KOPT-K1 (cell line): ENCODE results near the gene PRDM5.

ENCODE experiments used
- H3K27ac ChIP-seq: fragments of 200-600 bp; sonication (generic); 2 replicates; pipeline ENCODE4 v1.5.1; 2016; ENCODE audit warnings: antibody characterized with exemption, mild to moderate bottlenecking, low read depth, low read length; ENCODE audit not compliant: poor library complexity, severe bottlenecking
- H3K36me3 ChIP-seq: fragments of 200-600 bp; sonication (generic); 2 replicates; pipeline ENCODE4 v1.5.1; 2017; ENCODE audit warnings: antibody characterized with exemption, mild to moderate bottlenecking, low read length, moderate library complexity; ENCODE audit not compliant: insufficient read depth
- H3K9me3 ChIP-seq: fragments of 200-600 bp; sonication (generic); 2 replicates; pipeline ENCODE4 v1.5.1; 2017; ENCODE audit warnings: antibody characterized with exemption, low read length, mild to moderate bottlenecking; ENCODE audit not compliant: insufficient read depth, poor library complexity, severe bottlenecking

PRDM5 gene

DNA sequence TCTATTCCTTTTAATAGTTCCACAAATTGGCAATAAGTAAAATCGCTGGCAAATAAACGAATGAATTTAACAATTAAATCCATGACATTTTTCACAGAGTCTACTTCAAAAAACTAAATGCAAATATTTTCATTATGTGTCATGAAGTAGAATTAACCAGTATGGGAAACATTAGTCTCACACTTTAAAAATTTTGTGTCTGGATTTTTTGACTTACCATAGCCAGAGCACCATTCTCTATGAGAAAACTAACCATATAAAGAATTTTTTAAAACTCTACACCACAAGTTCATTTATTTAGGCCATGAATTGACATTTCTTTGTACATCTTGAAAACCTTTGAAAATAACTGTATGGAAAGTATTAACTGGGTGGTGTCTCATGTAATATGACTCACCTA, 41.2 kb downstream of the PRDM5 start:
- H3K36me3 ChIP-seq = no peaks in the 10 kb centered on the region
- H3K27ac ChIP-seq = no peak overlapping the region
- no peaks in the 10 kb centered on the region for H3K9me3 ChIP-seq

GRCh38 chr4:120877021-120877420, 45.5 kb downstream of the PRDM5 start:
- H3K36me3 ChIP-seq = no peaks in the 10 kb centered on the region
- no peak overlapping the region for H3K27ac ChIP-seq
- no peaks in the 10 kb centered on the region for H3K9me3 ChIP-seq

DNA sequence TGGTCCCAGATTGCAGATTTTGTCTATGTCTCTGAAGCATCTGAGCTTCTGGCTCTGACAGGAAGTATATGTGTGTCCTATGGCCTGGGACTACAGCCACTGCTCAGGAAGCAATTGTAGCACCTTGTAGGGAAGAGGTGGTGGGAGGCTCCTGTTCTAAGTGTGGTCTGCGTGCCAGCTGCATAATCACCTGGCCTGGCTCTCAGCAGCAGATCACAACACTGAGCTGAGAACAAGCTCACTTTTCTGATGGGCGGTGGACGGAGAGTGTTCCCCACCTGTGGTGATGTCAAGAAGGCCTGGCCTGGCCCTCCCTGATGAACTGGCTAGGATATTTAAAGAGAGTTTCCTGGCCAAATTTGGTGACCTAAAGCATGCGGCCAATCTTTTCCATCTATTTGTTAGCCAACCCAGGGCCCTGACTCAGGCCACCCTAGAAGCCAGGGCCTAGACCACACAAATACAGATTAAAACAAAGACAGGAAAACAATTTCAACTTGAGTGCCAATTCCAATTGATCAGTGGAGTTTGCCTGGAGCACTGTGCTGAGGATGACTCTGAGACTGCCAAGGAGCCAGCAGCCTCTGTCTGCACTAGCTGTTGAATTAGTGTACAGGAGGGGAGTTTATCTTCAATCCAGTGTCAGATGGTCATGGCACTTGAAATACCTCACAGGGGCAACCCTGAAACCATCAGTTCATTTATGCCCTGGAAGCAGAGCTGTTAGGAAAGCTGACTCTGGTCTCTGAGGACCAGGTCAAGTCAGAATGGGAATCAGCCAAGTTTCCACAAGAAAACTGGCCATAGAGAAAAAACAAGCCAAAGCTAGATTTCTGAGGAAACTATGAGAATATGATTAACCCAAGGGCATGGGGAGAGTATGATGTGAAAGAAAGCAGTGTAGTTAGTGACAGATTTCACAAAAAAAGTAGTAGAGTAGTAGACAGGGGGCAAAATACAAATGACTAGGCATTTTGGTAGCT, 47.4 kb downstream of the PRDM5 start:
- H3K36me3 ChIP-seq = no peaks in the 10 kb centered on the region
- H3K27ac ChIP-seq = no peak overlapping the region
- no peaks in the 10 kb centered on the region for H3K9me3 ChIP-seq

GRCh38 chr4:120873554-120873953, 49.0 kb downstream of the PRDM5 start:
- no peaks in the 10 kb centered on the region for H3K36me3 ChIP-seq
- H3K27ac ChIP-seq = no peak overlapping the region
- H3K9me3 ChIP-seq = no peaks in the 10 kb centered on the region

DNA sequence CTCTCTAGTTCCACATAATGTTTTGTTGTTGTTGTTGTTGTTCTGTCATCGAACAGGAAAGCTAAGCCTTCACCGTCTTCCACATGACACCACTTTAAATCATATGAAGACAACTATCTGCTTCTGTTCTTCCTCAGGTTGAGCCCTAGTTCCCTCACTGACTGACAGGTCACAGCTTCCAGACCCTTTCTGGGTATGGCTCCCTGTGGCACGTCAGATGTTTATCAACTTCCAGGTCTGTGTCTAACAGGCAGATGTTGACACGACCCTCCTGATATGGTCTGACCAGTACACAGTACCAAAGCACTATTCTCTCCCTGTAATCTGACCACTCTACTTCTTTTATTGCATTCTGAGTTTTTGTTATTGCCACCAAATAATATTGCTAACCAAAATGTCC, 51.4 kb downstream of the PRDM5 start:
- Histone ChIP-seq H3K9me3 (no peaks in the 10 kb centered on the region), H3K36me3 (no peaks in the 10 kb centered on the region), H3K27ac (no peak overlapping the region)

DNA sequence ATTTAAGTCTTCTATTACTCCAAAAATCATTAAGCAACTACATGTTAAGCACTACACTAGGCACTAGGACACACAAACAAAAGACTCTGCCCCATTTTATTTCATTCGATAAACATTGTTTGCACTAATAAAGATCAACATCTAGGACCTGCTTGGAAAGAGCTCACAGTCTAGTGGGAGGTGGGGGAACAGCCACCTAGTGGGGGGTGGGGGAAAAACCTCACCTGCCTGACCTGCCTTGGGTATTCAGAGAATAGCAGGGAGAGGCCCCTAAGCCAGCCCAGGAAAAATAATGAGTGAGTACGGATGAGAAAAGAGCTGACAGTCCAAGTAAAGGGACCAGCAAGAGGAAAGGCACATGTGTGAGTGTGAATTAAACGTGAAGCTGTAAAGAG, 52.2 kb downstream of the PRDM5 start:
- Histone ChIP-seq H3K9me3 (no peaks in the 10 kb centered on the region), H3K27ac (no peak overlapping the region), H3K36me3 (no peaks in the 10 kb centered on the region)

DNA sequence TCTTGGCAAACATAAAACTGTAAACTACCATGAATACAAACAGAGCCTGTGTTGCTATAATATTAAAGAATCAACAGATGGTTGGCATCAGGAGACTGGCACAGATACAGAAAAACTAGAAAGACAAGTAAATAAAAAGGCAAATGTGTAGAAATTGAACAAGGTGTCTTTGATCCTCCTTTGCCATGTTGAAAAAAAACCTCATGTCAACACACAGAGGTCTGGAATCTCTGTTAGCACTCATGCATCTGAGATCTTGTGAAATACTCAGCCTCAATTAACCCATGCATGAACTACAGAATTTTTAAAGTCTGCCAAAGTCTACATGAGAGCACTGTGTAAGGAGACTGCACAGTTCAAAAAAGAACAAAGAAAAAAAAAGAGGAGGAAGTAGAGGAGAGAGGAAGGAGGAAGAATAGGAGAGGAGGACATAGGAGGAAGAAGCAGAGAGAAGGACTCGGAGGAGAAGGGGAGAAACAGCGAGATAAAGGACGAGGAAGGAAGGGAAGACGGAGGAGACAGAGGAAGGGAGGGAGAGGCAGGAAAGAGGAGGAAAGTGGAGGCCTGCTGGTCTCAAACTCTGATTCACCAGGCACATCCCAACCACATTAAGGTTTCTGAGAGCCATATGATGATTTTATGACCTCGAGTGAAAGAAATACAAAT, 52.8 kb downstream of the PRDM5 start:
- Histone ChIP-seq H3K27ac (no peak overlapping the region), H3K9me3 (no peaks in the 10 kb centered on the region), H3K36me3 (no peaks in the 10 kb centered on the region)

GRCh38 chr4:120867506-120867905, 55.0 kb downstream of the PRDM5 start:
- Histone ChIP-seq H3K27ac (no peak overlapping the region), H3K36me3 (no peaks in the 10 kb centered on the region), H3K9me3 (no peaks in the 10 kb centered on the region)

DNA sequence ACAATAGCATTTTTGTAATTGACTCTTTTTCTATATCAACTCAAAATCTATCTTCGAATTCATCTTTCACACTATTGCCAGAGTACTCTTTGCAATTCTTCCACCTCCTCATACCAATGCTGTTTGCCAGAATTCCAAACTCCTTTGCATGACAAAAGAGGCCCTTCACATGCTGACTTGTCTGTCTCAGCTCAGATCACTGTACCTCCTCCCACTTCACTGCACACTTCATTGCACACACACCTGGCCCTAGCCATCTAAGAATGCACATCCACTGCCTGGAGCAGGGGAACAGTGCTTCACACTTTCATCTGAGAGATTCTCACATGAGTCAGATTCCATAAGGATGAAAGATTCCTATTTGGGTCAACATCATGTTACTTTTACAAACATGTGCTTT, 56.5 kb downstream of the PRDM5 start:
- H3K9me3 ChIP-seq = no peaks in the 10 kb centered on the region
- no peak overlapping the region for H3K27ac ChIP-seq
- no peaks in the 10 kb centered on the region for H3K36me3 ChIP-seq

DNA sequence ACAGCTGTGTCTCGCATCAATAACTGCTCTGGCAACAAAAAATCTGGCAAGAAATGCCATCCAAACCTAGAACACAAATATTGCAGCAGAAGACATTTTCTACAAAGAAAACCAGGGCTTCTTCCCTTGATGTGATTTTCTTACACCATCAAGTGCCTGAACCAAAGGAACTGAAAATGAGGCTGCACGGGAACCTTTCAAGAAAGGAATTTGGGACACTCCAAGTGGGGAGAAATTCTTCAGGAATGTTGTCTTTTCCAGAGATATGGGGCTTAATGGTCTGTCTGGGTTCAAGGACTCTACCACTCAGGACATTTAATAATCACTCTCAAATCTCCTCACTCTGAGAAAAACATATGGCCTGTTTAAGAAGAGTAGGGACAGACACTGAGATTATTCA, 57.6 kb downstream of the PRDM5 start:
- no peaks in the 10 kb centered on the region for H3K36me3 ChIP-seq
- H3K27ac ChIP-seq = no peak overlapping the region
- no peaks in the 10 kb centered on the region for H3K9me3 ChIP-seq

GRCh38 chr4:120862432-120862831, 60.1 kb downstream of the PRDM5 start:
- Histone ChIP-seq H3K27ac (no peak overlapping the region), H3K36me3 (no peaks in the 10 kb centered on the region), H3K9me3 (no peaks in the 10 kb centered on the region)

- Histone ChIP-seq H3K9me3 (no peaks in the 10 kb centered on the region), H3K27ac (no peak overlapping the region), H3K36me3 (no peaks in the 10 kb centered on the region)
Observed at GRCh38 chr4:120861852-120862251, 60.7 kb downstream of the PRDM5 start.

GRCh38 chr4:120858776-120859175, 63.8 kb downstream of the PRDM5 start:
- no peak overlapping the region for H3K27ac ChIP-seq
- H3K36me3 ChIP-seq = no peaks in the 10 kb centered on the region
- no peaks in the 10 kb centered on the region for H3K9me3 ChIP-seq

GRCh38 chr4:120857312-120857711, 65.2 kb downstream of the PRDM5 start:
- H3K9me3 ChIP-seq = no peaks in the 10 kb centered on the region
- H3K27ac ChIP-seq = no peak overlapping the region
- H3K36me3 ChIP-seq = no peaks in the 10 kb centered on the region

DNA sequence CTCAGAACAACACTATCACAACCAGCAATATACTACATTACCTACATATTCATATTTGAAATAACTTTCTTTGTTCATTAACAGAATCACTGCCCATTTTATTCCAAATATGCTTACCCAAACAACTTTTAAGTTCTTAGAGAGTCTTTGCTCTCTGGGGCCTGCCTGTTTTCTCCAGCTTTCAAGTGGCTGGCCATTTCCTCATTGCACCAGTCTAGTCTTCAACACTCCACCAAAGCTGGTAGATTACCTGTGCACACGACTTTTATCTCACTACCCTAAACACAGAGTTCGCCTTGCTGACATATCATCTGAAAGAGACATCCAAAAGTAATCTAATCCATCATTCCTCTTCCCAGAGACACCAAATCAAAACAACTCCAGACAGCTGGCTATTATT, 66.2 kb downstream of the PRDM5 start:
- H3K9me3 ChIP-seq = no peaks in the 10 kb centered on the region
- no peak overlapping the region for H3K27ac ChIP-seq
- no peaks in the 10 kb centered on the region for H3K36me3 ChIP-seq
